ENCODE measurements around the gene SLC35A4. TPM values are rescaled to one million over a fixed set of nuclear protein-coding genes. Genes with fewer than 3 reads are reported as not detected.

Gene SLC35A4
- total RNA-seq (ENCODE audit: unreplicated experiment), result 50.7 TPM
- long read RNA-seq, transcript SLC35A4-201 (3 exons, 3,041 nt), result major isoform, 13 of 21 reads
- long read RNA-seq, partial matches to known transcripts, result 0 of 21 reads
- long read RNA-seq, other reads (novel, unspliced or antisense), result 7 of 21 reads

GRCh38 chr5:140564196-140565023 is at the start of gene SLC35A4, which contains the start of gene APBB3:
Gene SLC35A4 (plus strand): TSS chr5:140564828. CDS start chr5:140567170, 2,342 bp downstream.
Gene APBB3 (minus strand): TSS chr5:140564598. CDS start chr5:140564245, 353 bp downstream.
- peaks cover 5% of the 10 kb centered on the region for H3K4me1 Mint-ChIP-seq (ENCODE audit: low read depth, unreplicated experiment)
- TF ChIP-seq CTCF (IDR thresholded peaks at IDR 0.05; ENCODE audit: partially characterized antibody, unreplicated experiment), result no peak
- H3K9me3 Mint-ChIP-seq (ENCODE audit: unreplicated experiment), result peaks cover 15% of the 10 kb centered on the region
- H3K4me3 Mint-ChIP-seq (ENCODE audit: unreplicated experiment), result peak within 1 kb of the TSS; percentile 95
- DNase-seq, result peak; percentile 95
- no peaks in the 10 kb centered on the region for H3K36me3 Mint-ChIP-seq (ENCODE audit: unreplicated experiment)
- peaks cover 18% of the 10 kb centered on the region for H3K27me3 Mint-ChIP-seq (ENCODE audit: unreplicated experiment)
- peak within 1 kb of the TSS; percentile 93 for H3K27ac Mint-ChIP-seq (ENCODE audit: unreplicated experiment)

- no peaks in the 10 kb centered on the region for H3K36me3 Mint-ChIP-seq (ENCODE audit: unreplicated experiment)
- no peaks in the 10 kb centered on the region for H3K9me3 Mint-ChIP-seq (ENCODE audit: unreplicated experiment)
- DNase-seq, result no peak
- TF ChIP-seq CTCF (IDR thresholded peaks at IDR 0.05; ENCODE audit: partially characterized antibody, unreplicated experiment), result no peak
- peaks cover 5% of the 10 kb centered on the region for H3K27me3 Mint-ChIP-seq (ENCODE audit: unreplicated experiment)
- no peak overlapping the region for H3K4me3 Mint-ChIP-seq (ENCODE audit: unreplicated experiment)
- no peak overlapping the region for H3K27ac Mint-ChIP-seq (ENCODE audit: unreplicated experiment)
- H3K4me1 Mint-ChIP-seq (ENCODE audit: low read depth, unreplicated experiment), result no peaks in the 10 kb centered on the region
Measured at GRCh38 chr5:140524003-140524402, 40.6 kb upstream of the SLC35A4 start.

- peaks cover 2% of the 10 kb centered on the region for H3K27me3 Mint-ChIP-seq (ENCODE audit: unreplicated experiment)
- no peak for DNase-seq
- peaks cover 2% of the 10 kb centered on the region for H3K9me3 Mint-ChIP-seq (ENCODE audit: unreplicated experiment)
- no peaks in the 10 kb centered on the region for H3K4me1 Mint-ChIP-seq (ENCODE audit: low read depth, unreplicated experiment)
- no peaks in the 10 kb centered on the region for H3K36me3 Mint-ChIP-seq (ENCODE audit: unreplicated experiment)
- H3K27ac Mint-ChIP-seq (ENCODE audit: unreplicated experiment), result no peak overlapping the region
- H3K4me3 Mint-ChIP-seq (ENCODE audit: unreplicated experiment), result no peak overlapping the region
- no peak for TF ChIP-seq CTCF (IDR thresholded peaks at IDR 0.05; ENCODE audit: partially characterized antibody, unreplicated experiment)
Measured at GRCh38 chr5:140540227-140540626, 24.4 kb upstream of the SLC35A4 start.

GRCh38 chr5:140542972-140543371 is 21.7 kb upstream of the SLC35A4 start:
- Mint-ChIP-seq H3K4me3 (ENCODE audit: unreplicated experiment) (no peak overlapping the region), H3K36me3 (ENCODE audit: unreplicated experiment) (no peaks in the 10 kb centered on the region)

More at GRCh38 chr5:140542972-140543371, 21.7 kb upstream of the SLC35A4 start:
- Mint-ChIP-seq H3K4me1 (ENCODE audit: low read depth, unreplicated experiment) (peaks cover 3% of the 10 kb centered on the region), H3K27me3 (ENCODE audit: unreplicated experiment) (peaks cover 3% of the 10 kb centered on the region), H3K9me3 (ENCODE audit: unreplicated experiment) (peaks cover 6% of the 10 kb centered on the region), H3K27ac (ENCODE audit: unreplicated experiment) (no peak overlapping the region)
- TF ChIP-seq CTCF (IDR thresholded peaks at IDR 0.05; ENCODE audit: partially characterized antibody, unreplicated experiment), result no peak
- no peak for DNase-seq

Data from glutamatergic neuron (in vitro differentiated cells).